Stomach (tissue), 9 donors: ENCODE data around the gene TFIP11. TPM values are rescaled to one million over a fixed set of nuclear protein-coding genes. Genes with fewer than 3 reads are reported as not detected.

ENCODE experiments used
- DNase-seq, 2 donors: peaks; one replicate each; pipeline versions ENCODE4 v3.0.0 to v3.0.0-alpha.2; 2013 to 2019
- H3K27ac ChIP-seq, 5 donors: fragments of 200-600 bp in 4 of 5; sonication (generic) in 4 of 5; one replicate each; pipeline ENCODE4 v1.5.1; 2013 to 2019; ENCODE audit warnings: mild to moderate bottlenecking in 1 of 5, moderate library complexity in 1 of 5
- H3K27me3 ChIP-seq, 3 donors: fragments of 200-600 bp; sonication (generic); one replicate each; pipeline ENCODE4 v1.5.1; 2017 to 2019; ENCODE audit warnings: mixed run types in 1 of 3
- H3K36me3 ChIP-seq, 4 donors: fragments of 200-600 bp; sonication (generic); 1 replicate in 3 of 4; 2 replicates in 1 of 4; pipeline ENCODE4 v1.5.1; 2016 to 2019
- H3K4me1 ChIP-seq, 4 donors: fragments of 200-600 bp; sonication (generic); one replicate each; pipeline ENCODE4 v1.5.1; 2016 to 2019
- H3K4me3 ChIP-seq, 4 donors: fragments of 200-600 bp; sonication (generic) in 3 of 4; one replicate each; pipeline ENCODE4 v1.5.1; 2016 to 2019; ENCODE audit warnings: mild to moderate bottlenecking in 1 of 4
- H3K9me3 ChIP-seq, 4 donors: fragments of 200-600 bp; sonication (generic); one replicate each; pipeline ENCODE4 v1.5.1; 2016 to 2019
- EP300 ChIP-seq: sonication (generic); formaldehyde crosslinking; IDR thresholded peaks from one replicate; pipeline ENCODE4 v1.6.1; 2017; ENCODE audit warnings: antibody characterized with exemption
- POLR2A ChIP-seq, 4 donors: fragments of 450-650 bp; IDR thresholded peaks; one replicate each; pipeline ENCODE4 v1.6.1; 2016; ENCODE audit warnings: antibody characterized with exemption in 4 of 4, control low read depth in 2 of 4, mild to moderate bottlenecking in 1 of 4, moderate library complexity in 1 of 4
- POLR2AphosphoS5 ChIP-seq, 3 donors: sonication (generic); formaldehyde crosslinking; IDR thresholded peaks; one replicate each; pipeline ENCODE4 v1.6.1; 2016; ENCODE audit warnings: antibody characterized with exemption in 3 of 3
- WGBS, 5 donors: extraction: QIAGEN DNeasy Blood & Tissue Kit in 3 of 5; methylation state at CpG; one replicate each; pipeline versions ENCODE4 v1.1.5 to v1.1.7; 2013 to 2018; 5-methylcytosine and 5-hydroxymethylcytosine counted together
- intact Hi-C: fragments of 100-400 bp; cut with DNase I; formaldehyde crosslinking; loops from one replicate; pipeline ENCODE4 v1.15.1; 2023; ENCODE audit warnings: low total_unique reads
- polyA plus RNA-seq, 3 donors: library from polyadenylated mRNA; stranded (reverse); fragments of 200-250 nt; gene quantifications; one replicate each; pipeline ENCODE4 v1.2.3, GENCODE V29; 2013
- total RNA-seq, 5 donors: library from RNA; depleted of rRNA; stranded (reverse); fragments of >200 nt; gene quantifications; one replicate each; pipeline versions ENCODE4 v1.1.0 to v1.2.3, GENCODE V29; 2014 to 2016
- TF ChIP-seq, protein P1 (sequence below), 7 experiments: fragments of 450-650 bp in 4 of 7; fragments of 200-600 bp in 3 of 7; sonication (generic) in 3 of 7; IDR thresholded peaks; one replicate each; pipeline ENCODE4 v1.5.1; 2016 to 2019; ENCODE audit warnings: antibody characterized with exemption in 7 of 7, control low read depth in 2 of 7, mild to moderate bottlenecking in 1 of 7
- donor health status: healthy with polysubstance abuse.
- donor health status: Bipolar disorder and iron deficiency.
- donor health status: healthy.

The TFIP11 gene
- total and polyA plus RNA-seq, 8 donors = 11.6 to 48.7 (median 22.3) TPM

GRCh38 chr22:26553056-26553752 is 40.9 kb upstream of the TFIP11 start:
- Histone ChIP-seq H3K4me3 (no peak overlapping the region), H3K27ac (no peak overlapping the region), H3K36me3 (no peaks in the 10 kb centered on the region), H3K9me3 (no peaks in the 10 kb centered on the region), H3K27me3 (no peaks in the 10 kb centered on the region), H3K4me1 (peaks cover 0 to 4% (median 0%) of the 10 kb centered on the region in 4 donors)
- TF ChIP-seq, protein P1, sequence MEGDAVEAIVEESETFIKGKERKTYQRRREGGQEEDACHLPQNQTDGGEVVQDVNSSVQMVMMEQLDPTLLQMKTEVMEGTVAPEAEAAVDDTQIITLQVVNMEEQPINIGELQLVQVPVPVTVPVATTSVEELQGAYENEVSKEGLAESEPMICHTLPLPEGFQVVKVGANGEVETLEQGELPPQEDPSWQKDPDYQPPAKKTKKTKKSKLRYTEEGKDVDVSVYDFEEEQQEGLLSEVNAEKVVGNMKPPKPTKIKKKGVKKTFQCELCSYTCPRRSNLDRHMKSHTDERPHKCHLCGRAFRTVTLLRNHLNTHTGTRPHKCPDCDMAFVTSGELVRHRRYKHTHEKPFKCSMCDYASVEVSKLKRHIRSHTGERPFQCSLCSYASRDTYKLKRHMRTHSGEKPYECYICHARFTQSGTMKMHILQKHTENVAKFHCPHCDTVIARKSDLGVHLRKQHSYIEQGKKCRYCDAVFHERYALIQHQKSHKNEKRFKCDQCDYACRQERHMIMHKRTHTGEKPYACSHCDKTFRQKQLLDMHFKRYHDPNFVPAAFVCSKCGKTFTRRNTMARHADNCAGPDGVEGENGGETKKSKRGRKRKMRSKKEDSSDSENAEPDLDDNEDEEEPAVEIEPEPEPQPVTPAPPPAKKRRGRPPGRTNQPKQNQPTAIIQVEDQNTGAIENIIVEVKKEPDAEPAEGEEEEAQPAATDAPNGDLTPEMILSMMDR (IDR thresholded peaks at IDR 0.05) = no peak
- TF ChIP-seq POLR2AphosphoS5 (IDR thresholded peaks at IDR 0.05) (no peak), EP300 (no peak), POLR2A (IDR thresholded peaks at IDR 0.05) (no peak)
- intact Hi-C loops = no loop called here
- DNase-seq = no peak
- 52 to 65% (median 57%) methylated on average over 7 of the region's 7 CpGs for WGBS, 5 donors

- TF ChIP-seq POLR2A (IDR thresholded peaks at IDR 0.05) = no peak
- TF ChIP-seq POLR2AphosphoS5 (IDR thresholded peaks at IDR 0.05) = no peak
- TF ChIP-seq, protein P1 (IDR thresholded peaks at IDR 0.05) = no peak
- no peak for TF ChIP-seq EP300
- 59 to 86% (median 80%) methylated on average over 9 to 10 of the region's 10 CpGs for WGBS, 5 donors
- no peak overlapping the region for H3K4me3 ChIP-seq
- DNase-seq = no peak
- no peaks in the 10 kb centered on the region for H3K36me3 ChIP-seq
- intact Hi-C loops = no loop called here
- peaks cover 0 to 4% (median 0%) of the 10 kb centered on the region in 4 donors for H3K4me1 ChIP-seq
- no peaks in the 10 kb centered on the region for H3K27me3 ChIP-seq
- no peaks in the 10 kb centered on the region for H3K9me3 ChIP-seq
- H3K27ac ChIP-seq = no peak overlapping the region
Observed at GRCh38 chr22:26552466-26552865, 40.2 kb upstream of the TFIP11 start.

DNA sequence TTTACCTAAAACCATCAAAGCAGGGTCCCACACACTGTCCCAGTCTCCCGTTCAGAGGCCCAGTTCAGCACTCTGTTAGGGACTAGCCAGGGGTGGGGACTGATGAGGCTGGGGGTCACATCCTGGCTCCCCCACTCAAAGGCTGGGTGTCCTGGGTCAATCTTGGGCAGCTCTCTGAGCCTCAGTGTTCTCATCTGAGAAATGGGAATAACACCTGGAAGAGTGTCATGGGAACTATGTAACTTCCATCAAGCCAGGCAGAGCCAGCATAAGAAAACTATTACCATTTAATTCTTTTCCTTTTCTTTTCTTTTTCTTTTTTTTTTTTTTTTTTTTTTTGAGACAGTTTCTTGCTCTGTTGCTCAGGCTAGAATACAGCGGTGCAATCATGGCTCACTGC is 39.3 kb upstream of the TFIP11 start:
- DNase-seq = no peak
- Histone ChIP-seq H3K27ac (no peak overlapping the region), H3K4me1 (peaks cover 0 to 13% (median 0%) of the 10 kb centered on the region in 4 donors), H3K4me3 (no peak overlapping the region), H3K27me3 (no peaks in the 10 kb centered on the region), H3K36me3 (no peaks in the 10 kb centered on the region), H3K9me3 (no peaks in the 10 kb centered on the region)
- intact Hi-C loops = no loop called here
- 87 to 100% (median 91%) methylated on average over 2 of the region's 2 CpGs for WGBS, 5 donors
- TF ChIP-seq POLR2AphosphoS5 (IDR thresholded peaks at IDR 0.05) = no peak

DNA sequence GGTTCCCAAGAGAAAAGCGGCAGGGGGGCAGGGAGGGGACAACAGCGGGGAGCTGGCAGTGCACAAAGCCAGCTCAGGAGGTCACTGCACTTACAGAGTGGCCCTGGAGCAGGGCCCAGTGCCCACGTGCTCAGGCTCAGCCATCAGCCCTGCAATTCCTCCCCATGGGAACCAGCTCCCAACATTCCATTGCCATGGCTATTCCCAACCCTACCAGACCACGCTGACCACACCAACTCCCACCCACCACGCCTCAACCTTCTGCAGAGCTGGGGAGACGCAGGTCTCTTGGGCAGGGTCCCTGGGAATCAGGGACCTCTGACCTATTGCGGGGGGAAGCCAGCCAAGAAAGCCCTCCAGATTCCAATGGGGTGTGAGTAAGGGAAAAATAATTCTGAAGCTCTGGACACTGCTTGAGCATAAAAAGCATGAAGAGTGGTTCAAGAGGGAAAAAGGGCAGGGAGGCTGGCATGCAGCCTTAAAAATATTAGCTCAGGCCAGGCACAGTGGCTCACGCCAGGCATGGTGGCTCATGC is 38.3 kb upstream of the TFIP11 start:
- no peaks in the 10 kb centered on the region for H3K36me3 ChIP-seq
- H3K9me3 ChIP-seq = no peaks in the 10 kb centered on the region
- H3K4me1 ChIP-seq = peaks cover 0 to 13% (median 0%) of the 10 kb centered on the region in 4 donors
- TF ChIP-seq, protein P1 (IDR thresholded peaks at IDR 0.05) = no peak
- TF ChIP-seq EP300 (no peak), POLR2AphosphoS5 (IDR thresholded peaks at IDR 0.05) (no peak), POLR2A (IDR thresholded peaks at IDR 0.05) (no peak)
- intact Hi-C loops = no loop called here
- DNase-seq = peak in 1 of 2 donors; percentile 35
- no peaks in the 10 kb centered on the region for H3K27me3 ChIP-seq
- no peak overlapping the region for H3K27ac ChIP-seq
- WGBS, 5 donors = 69 to 78% (median 74%) methylated on average over 8 of the region's 8 CpGs
- no peak overlapping the region for H3K4me3 ChIP-seq
